Gastroesophageal sphincter (tissue), 3 donors: Measurements from ENCODE around the gene PRKCZ.

ENCODE experiments used
- CTCF ChIP-seq, 4 experiments: fragments of 200-600 bp in 2 of 4; fragments of 450-650 bp in 2 of 4; sonication (generic) in 1 of 4; IDR thresholded peaks; one replicate each; pipeline ENCODE4 v1.5.1; 2017 to 2019; ENCODE audit warnings: antibody characterized with exemption in 4 of 4, mild to moderate bottlenecking in 2 of 4, moderate library complexity in 2 of 4
- POLR2AphosphoS5 ChIP-seq: sonication (generic); formaldehyde crosslinking; IDR thresholded peaks from one replicate; pipeline ENCODE4 v1.6.1; 2017; ENCODE audit warnings: antibody characterized with exemption

DNA sequence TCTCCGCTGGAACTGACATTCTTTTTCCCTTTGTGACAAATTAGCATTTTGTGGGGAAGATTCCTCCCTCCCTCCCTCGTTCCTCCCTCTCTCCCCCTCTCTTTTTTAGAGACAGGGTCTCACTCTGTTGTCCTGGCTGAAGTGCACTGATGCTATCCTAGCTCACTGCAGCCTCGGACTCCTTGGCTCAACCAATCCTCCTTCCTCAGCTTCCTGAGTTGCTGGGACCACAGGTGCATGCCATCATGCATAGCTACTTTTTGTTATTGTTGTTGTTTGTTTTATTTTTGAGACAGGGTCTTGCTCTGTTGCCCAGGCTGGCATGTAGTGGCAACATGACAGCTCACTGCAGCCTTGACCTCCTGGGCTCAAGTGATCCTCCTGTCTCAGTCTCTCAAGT, 171.1 kb downstream of the PRKCZ start:
- TF ChIP-seq CTCF (IDR thresholded peaks at IDR 0.05) (no peak), POLR2AphosphoS5 (no peak)
